Fibroblast of skin of back (primary cell): ENCODE measurements around the gene PHF3. TPM values are rescaled to one million over a fixed set of nuclear protein-coding genes. Genes with fewer than 3 reads are reported as not detected.
A peak's percentile ranks its signal among the peaks of the same experiment; 100 is the strongest.

ENCODE experiments used
- DNase-seq: peaks from one replicate; pipeline ENCODE4 v3.0.0-alpha.2; 2013
- polyA plus RNA-seq, 2 experiments: library from polyadenylated mRNA; unstranded; fragments of 120-200 nt; gene quantifications; one replicate each; pipeline ENCODE4 v1.2.1, GENCODE V29; 2013; ENCODE audit not compliant: insufficient read length in 2 of 2

Gene PHF3, protein sequence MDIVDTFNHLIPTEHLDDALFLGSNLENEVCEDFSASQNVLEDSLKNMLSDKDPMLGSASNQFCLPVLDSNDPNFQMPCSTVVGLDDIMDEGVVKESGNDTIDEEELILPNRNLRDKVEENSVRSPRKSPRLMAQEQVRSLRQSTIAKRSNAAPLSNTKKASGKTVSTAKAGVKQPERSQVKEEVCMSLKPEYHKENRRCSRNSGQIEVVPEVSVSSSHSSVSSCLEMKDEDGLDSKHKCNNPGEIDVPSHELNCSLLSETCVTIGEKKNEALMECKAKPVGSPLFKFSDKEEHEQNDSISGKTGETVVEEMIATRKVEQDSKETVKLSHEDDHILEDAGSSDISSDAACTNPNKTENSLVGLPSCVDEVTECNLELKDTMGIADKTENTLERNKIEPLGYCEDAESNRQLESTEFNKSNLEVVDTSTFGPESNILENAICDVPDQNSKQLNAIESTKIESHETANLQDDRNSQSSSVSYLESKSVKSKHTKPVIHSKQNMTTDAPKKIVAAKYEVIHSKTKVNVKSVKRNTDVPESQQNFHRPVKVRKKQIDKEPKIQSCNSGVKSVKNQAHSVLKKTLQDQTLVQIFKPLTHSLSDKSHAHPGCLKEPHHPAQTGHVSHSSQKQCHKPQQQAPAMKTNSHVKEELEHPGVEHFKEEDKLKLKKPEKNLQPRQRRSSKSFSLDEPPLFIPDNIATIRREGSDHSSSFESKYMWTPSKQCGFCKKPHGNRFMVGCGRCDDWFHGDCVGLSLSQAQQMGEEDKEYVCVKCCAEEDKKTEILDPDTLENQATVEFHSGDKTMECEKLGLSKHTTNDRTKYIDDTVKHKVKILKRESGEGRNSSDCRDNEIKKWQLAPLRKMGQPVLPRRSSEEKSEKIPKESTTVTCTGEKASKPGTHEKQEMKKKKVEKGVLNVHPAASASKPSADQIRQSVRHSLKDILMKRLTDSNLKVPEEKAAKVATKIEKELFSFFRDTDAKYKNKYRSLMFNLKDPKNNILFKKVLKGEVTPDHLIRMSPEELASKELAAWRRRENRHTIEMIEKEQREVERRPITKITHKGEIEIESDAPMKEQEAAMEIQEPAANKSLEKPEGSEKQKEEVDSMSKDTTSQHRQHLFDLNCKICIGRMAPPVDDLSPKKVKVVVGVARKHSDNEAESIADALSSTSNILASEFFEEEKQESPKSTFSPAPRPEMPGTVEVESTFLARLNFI (N-terminal part only)
- 17.7 TPM for polyA plus RNA-seq (2013, experiment 1 of 2; ENCODE audit: insufficient read length)
- 21.6 TPM for polyA plus RNA-seq (2013, experiment 2 of 2; ENCODE audit: insufficient read length)

DNA sequence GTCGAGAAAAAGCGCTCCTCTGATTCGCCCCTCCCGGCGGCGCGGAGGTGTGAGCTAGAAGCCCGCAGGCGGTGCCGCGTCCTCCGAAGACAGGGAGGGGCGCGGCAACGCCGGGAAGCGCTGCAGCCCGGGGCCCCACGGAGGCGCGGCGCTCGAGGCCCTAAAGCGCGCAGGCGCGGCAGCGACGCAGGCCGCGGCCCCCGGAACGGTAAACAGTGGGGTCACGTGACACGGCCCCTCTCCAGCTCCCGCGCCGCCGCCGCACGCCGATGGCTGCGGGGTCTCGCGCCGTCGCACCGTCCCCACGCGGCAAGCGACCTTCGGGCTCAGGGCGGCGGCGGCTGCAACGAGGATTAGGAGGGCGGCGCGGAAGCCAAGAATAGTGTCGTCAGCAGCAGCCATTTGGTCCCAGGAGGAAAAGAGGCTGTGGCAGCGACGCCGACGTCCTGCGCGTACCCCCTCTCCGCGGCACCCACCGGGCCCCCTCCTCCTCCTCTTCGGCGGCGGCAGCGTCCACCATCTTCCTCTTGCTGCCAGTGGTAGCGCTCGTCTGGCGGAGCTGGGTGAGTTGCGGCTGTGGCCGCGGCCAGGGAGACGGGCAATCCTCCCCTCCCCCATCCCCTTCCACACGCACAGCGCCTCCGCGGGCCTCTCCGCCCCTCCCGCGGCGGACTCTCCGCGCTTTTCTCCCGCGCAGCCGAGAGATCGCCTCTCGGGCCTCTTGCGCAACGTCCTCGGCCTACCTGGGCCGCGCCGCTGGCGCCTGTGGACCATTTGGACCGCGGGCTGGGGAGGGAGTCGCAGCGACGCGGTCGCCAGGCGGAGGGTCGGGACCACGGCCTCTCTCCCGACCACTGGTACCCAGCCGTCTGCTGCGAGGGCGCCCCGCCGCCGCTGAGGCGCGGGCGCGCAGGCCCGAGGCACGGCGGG lies at the start of gene PHF3:
PHF3 (plus strand) TSS at position 215 of the 930 bp plus-strand sequence. CDS start 10,750 bp downstream, outside the sequence.
- peak; percentile 89 for DNase-seq

DNA sequence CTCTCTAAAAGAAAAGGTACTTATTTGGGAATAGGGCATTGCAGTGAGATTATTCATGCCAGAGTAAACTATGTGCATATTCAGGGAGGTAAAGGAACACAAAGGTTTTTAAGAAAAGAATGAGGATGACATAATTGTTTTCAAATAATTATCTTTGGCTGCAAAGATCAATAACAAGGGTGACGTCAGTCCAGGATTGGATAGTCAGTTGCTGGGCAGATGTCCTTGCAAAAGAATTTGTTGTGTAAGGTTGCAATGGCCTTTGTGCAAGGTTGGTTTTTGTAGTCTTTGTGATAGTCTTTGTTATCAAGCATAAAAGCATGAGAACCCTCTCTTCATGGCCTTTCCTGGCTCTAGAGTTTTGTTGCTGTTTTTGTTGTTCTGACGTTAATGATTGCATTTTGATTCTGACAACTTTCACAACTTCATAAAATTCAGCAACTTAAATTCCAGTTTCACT lies 45.6 kb upstream of the PHF3 start:
- DNase-seq: no peak

DNA sequence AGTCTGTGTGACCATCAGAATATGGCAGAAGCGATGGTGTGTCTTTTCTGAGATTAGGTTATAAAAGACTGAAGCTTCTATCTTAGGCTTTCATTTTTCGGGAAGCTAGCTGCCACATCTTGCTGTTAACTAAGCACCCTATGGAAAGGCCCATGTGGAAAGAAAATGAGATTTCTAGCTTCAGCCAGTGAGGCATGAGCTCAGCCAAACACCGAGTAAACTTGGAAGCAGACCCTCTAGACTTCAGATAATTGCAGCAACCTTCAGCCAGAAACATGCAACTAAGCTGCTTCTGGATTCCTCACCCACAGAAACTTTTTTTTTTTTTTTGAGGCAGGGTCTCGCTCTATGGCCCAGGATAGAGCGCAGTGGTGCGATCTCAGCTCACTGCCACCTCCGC lies 42.7 kb upstream of the PHF3 start:
- DNase-seq: no peak

DNA sequence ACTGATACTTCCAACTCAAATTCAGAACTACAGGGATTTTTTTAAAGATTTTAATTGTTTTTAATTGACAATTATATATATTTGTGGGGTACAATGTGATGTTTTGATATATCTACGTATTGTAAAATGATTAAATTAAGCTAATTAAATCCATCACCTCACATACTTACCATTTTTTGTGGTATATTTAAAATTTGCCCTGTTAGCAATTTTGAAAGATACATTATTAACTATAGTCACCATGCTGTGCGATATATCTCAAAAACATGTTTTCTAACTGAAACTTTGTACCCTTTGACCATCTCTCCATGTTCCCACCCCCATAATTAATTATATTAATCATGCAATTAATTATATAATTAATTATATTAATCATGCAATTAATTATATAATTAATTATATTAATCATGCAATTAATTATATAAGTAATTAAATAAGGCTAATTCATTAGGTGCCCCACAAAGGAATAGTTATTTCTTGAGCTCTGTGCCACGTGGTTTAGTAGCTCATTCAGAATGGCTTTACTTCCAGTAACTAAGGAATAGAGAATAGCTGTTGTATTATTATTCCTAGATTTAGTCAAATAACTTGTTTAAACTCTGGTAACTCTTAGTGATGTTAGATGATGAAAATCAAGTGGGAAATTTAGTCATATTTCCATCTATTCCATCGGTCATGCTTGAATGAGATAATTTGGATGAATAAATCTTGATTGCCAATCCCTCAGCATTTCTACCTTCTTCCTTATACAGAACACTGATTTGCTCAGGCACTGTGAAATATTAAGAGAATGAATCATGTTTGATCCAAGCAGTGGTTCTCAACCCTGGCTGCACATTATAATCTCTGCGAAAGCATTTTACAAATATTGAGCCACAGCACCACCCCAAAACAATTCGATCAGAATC lies 38.2 kb upstream of the PHF3 start:
- peak; percentile 34 for DNase-seq

DNA sequence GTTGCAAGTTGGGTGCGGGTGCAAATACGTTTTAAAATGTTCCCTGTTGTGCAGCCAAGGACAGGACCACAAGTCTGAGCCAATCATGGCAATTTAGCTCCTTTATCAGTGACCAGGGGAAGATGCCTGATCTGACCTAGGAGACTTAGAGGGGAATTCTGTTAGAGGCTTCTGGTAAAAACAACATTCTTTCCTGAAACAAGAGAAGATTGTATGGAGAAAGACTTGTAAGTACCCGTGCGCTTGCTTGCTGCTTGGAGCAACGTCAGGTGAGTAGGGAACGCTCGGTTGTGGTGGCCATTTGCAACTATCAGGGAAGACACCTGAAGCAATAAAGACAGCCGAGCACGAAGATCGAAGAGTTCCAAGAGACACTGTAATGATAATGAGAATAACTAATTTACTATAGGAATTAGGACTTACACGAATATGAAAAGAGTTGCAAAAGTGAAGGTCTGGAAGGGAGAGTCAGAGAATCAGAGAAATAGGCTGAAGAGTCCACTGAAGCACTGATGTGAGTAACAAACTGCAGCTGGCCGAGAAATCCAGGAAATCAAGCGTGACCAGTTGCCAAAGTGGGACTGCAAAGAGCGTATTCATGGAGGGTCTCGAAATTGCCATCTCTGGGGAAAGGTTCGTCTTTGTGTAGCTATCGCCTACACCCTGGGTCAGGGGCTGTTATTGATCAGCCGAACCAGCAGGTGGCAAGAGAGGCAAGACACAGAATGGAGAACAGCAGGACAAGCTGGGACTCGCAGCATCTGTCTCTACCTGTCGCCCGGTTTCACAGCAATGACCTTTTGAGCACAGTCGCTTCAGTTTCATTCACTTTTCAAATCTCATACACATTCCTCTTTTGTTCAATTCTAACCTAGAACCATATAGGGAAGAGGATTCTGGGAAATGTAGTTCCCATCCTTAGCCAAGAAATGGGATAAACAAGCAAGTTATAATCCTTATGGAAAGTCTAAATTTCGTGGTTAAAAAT lies 37.3 kb upstream of the PHF3 start:
- peak; percentile 62 for DNase-seq

DNA sequence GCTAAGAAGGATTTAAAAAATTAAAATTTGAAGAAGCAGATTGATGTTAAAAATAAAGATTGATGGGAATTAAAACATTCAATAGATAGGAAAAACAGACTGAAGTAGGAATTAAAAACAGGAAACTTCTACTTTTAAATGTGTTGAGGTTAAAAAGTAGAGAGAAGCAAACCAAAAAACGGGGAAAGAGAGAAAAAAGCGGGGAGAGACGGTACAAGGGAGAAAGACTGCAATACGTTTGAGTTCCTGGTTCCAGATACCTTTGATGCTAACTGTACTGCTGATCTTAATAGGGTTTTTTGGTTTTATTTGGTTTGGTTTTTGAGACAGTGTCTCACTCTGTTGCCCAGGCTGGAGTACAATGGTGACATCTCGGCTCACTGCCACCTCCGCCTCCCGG lies 36.4 kb upstream of the PHF3 start:
- DNase-seq: no peak

DNA sequence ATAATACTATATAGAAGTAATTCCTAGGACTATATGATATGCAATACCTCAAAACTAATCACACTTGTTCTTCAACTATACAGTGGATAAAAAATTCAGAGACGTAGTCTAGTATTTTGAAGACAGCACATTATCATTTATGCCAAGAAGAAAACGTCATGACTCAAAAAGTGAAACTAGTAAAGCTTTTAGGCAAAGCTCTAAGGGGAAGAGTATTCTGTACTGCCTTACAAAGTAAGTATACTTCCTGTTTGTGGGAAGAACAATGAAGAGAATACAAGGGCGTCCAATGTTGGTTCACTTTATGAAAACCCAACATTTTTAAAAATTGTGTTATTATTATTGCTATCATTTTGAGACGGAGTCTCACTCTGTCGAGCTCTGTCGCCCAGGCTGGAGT lies 35.5 kb upstream of the PHF3 start:
- no peak for DNase-seq

DNA sequence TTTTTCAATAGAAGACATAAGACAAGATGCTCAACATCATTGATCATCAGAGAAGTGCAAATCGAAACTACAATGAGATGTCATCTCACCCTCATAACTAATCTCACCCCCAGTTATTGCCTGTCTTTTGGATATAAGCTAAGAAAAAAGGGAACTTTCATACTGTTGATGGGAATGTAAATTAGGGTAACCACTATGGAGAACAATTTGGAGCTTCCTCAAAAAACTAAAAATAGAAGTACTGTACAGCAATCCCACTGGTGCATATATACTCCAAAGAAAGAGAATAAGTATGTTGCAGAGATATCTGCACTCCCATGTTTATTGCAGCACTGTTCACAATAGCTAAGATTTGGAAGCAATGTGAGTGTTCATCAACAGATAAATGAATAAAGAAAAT lies 26.4 kb upstream of the PHF3 start:
- DNase-seq: no peak

DNA sequence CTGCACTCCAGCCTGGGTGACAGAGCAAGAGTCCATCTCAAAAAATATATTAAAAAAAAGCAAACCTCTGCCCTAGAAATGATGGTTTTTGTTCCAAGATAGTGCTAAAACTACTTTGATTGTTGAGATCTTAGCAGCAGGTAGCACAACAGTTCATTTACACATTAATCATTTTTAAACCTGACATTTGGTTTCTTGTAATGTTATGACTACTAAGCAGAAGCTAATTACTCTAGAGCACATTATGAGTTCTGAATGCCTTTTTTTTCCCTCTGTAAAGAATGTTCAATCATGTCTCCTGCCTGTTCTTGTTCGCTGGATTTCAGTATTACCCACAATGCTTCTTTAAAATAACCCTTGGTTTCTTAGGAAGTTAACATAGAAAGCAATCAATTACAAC lies 24.7 kb upstream of the PHF3 start:
- DNase-seq: no peak

DNA sequence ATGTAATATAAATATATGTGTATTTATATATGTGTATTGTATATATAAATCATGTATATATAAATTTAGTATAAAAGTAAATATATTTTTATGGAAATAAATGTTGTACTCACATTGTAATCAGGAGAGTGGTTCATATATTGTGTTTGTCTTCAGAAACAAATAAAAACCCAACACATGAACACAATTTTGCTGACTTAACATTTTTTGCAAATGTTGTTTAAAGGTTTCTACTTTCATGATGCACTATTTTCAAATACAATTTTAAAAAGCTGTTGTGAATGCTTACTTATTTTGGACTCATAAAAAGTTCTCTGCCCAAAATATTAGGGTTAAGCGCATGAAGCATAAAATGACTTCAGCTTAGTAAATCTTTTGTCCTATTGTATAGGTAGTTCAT lies 24.0 kb upstream of the PHF3 start:
- no peak for DNase-seq

DNA sequence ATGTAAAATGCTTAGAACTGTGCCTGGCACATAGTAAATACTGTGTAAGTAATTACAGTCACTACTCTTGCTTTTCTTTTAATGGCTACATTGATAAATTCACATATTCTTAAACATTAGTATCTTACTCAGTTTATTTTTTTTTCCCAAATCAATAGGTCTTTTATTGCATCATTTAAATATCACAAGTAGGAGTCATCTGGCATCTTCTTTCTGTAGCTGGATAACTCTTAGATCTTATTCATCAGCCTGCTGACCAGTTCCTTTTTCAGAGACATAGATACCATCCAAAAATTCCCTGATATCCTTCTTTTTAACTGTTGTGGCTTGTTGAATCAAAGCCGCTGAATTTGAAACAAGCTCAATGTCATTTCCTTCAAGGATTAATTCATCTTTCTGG lies 20.0 kb upstream of the PHF3 start:
- DNase-seq: no peak

DNA sequence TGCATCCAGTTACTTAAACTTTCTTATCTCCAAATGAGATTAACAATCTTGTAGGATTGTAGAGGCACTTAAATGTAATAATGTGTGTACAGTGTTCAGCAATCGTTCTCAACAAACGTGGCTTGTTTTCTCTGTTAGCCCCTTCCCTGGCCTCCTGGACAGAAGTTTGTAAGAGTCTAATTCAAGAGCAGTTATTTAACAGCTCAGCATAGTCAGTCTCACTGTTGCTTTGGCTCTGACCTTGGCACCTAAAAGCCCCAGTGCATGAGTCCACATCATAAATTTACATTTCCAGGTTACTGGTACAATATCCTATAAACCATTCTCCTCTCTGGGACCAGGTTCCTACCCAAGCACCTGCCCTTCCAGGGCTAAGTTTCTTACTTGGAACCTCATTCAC lies 11.5 kb upstream of the PHF3 start:
- no peak for DNase-seq

DNA sequence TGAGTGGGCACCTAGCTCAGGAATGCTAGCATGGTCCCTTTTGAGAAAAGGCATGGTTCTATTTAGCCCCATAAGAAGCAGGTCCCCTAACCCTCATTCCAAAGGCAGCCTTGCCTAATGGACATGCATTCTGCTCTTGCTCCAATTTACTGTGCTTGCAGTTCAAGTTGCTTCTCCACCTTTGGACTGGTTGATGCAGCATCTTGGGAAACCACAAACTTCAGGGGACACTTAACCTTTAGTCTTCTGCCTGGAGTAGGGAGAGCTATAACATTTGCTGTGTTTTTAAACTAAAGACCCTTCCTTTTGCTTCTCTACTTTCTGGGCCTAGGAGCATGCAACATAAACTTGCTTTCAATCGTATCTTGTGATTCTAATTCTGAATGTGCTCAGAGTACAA lies 5.1 kb upstream of the PHF3 start:
- DNase-seq: no peak

DNA sequence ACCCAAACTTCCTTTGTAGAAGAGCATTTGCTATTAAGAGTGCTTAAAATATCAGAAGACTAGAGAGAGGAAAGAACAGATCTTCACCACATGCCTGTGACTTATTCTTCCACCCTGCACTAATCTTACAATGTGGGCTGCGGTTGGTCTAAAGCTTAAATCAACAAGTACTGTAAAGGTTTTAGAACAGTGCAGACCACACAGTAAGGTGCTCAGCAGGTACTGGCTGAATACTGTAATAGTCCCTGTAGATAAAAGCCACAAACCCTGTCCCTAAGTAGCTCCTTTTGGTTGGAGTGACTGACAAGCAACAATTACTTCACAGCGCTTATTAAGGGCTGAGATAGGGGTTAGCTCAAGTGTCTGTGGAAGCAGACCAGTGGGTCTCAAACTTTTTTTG lies 972 bp upstream of the PHF3 start:
- peak; percentile 33 for DNase-seq

DNA sequence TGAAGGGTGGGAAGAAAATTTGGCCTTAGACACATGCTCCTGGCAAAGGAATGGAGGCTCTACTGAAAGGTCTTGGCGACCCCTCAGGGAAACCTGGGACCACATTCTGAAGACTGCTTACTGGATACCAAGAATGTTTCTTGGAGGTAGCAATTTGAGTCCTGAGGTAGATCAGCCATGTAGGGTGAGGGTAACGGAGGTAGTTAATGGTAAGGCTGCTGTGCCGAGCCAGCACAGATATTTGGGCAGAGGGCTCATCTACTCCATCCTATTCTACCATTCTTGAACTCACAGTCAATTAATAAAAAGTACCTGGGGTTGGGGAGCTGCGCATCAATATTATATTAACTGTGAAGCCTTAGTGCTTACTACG lies 401 bp upstream of the PHF3 start:
- no peak for DNase-seq

DNA sequence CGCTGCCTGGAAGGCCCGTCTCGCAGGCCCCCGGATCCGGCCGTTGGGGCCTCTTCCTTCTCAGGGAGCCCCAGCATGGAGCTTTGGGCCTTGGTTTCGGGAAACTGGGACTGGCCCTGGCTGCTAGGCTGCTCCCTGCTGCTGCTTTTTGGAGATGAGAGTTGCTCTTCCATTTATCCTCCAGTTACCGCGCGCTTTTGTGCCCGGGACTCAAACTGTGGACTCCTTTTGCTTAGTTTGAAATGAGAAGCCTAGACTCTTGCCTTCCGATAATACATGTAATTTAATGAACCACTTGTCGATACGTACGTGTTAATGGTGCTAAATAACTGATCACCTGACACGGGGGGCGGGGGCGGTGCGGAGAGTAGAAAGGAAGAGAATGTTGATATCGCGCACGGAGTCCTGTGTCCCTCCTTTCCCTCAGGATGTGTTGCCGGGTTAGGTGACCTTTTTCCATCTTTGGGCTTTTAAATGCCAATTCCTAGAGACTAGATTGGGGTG lies 968 bp downstream of the PHF3 start:
- peak; percentile 46 for DNase-seq

DNA sequence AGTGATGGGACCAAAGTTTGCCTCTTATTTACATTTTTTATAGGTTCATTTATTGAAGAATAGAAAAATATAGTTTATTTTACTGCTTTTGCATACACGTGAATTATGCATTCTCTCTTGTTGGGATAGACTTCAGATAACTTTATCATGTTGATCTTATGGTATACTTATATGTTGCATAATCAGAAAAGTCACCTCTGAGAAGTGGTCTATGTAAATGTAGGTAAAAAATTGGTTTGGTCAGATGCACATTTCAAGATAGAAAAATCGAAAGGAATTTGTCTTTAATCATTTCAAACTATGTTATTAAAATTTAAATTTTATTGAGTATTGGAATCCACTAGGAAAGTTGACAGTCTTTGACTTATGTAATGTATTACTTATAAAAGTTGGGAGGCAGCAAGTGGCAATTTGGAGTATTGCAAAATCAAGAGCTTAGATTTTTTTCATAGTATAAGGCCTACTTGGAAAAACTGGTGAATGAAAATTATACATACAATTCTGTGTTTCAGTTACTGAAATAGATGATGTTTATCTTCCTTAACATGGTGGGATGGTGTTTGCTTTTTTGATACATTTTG lies 2.4 kb downstream of the PHF3 start:
- no peak for DNase-seq

DNA sequence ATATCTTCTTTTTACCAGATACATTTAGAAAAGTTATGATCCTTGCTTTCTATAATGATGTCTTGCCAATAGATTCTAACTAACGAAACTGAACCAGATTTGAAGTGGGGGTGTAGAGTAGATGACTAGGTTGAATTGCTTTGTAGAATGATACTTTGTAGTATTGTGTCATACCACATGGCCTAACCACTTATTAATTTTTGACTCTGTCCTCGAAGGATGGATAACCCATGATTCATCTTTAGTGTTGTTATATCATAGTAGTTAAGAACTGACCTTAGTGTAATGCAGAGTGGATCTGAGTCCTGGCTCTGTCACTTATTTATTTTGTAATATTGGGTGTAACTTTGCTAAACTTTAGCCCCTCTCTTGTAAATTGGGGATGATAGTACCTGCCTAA lies 4.5 kb downstream of the PHF3 start:
- DNase-seq: peak; percentile 72

DNA sequence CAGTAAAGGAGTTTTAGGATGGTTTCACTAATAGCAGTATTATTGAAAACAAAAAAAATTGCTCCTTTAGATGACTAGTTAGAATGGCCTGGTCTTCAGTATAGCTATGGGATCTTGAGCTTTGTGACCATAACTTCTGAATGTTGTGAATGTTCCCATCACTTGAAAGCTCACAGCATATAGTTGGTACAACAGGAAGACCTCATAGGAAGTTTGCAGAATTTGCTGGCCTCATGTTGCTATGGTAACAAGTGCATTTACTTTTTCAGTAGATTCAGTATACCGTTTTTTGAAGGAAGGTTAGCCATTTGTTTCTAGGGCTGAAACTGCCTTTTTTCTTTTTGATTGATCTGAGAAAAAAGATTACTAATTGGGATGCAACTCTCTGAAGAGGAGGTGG lies 8.3 kb downstream of the PHF3 start:
- no peak for DNase-seq
